Endothelial cell of umbilical vein (primary cell): ENCODE results near the gene LBX2. TPM values are rescaled to one million over a fixed set of nuclear protein-coding genes. Genes with fewer than 3 reads are reported as not detected.

Experiments used
- BruUV-seq: library from RNA; stranded (reverse); fragments of 400-500 nt; replicated peaks from 2 replicates; lab custom pipeline; 2021; lab: Mats Ljungman, UMichigan
- CTCF ChIA-PET: fragments of 300-600, 350-600 bp; sonication (Branson Sonifier 250); formaldehyde crosslinking; loops from one replicate; lab custom pipeline; 2021; ENCODE audit warnings: antibody characterized with exemption, inconsistent platforms; lab: Charles Lee
- POLR2A ChIA-PET: fragments of 300-600, 350-600 bp; sonication (Branson Sonifier 250); formaldehyde crosslinking; loops from one replicate; lab custom pipeline; 2021; ENCODE audit warnings: antibody characterized with exemption, inconsistent platforms; lab: Charles Lee
- DNase-seq: peaks from one replicate; pipeline ENCODE4 v3.0.0-alpha.2; 2011; ENCODE audit warnings: low read depth, low spot score
- FAIRE-seq: peaks from 2 replicates; lab custom pipeline; 2011; peaks lifted over from hg19 to GRCh38; lab: Jason Lieb, UNC
- H2AFZ ChIP-seq: 2 replicates; pipeline ENCODE4 v1.6.0; 2012; ENCODE audit warnings: low read depth, low read length, control low read depth, inconsistent platforms
- H3K27ac ChIP-seq: 2 replicates; pipeline ENCODE4 v1.5.1; 2011; ENCODE audit warnings: low read depth, mild to moderate bottlenecking, control low read depth, low read length, moderate library complexity; ENCODE audit not compliant: insufficient read depth
- H3K27me3 ChIP-seq, 2 experiments: 2 replicates each; pipeline versions ENCODE4 v1.6.0 to v1.6.1; 2011; ENCODE audit warnings: low read length in 2 of 2, mixed read lengths in 1 of 2; ENCODE audit not compliant: control insufficient read depth in 2 of 2, insufficient read depth in 2 of 2
- H3K36me3 ChIP-seq, 2 experiments: 2 replicates in 1 of 2; 3 replicates in 1 of 2; pipeline ENCODE4 v1.5.1; 2011; ENCODE audit warnings: low read length in 2 of 2, mild to moderate bottlenecking in 1 of 2, moderate library complexity in 1 of 2; ENCODE audit not compliant: control insufficient read depth in 2 of 2, insufficient read depth in 2 of 2; ENCODE audit errors: extremely low read depth in 1 of 2
- H3K4me1 ChIP-seq: 3 replicates; pipeline ENCODE4 v1.5.1; 2011; ENCODE audit warnings: mild to moderate bottlenecking, low read length; ENCODE audit not compliant: control insufficient read depth, insufficient read depth; ENCODE audit errors: extremely low read depth
- H3K4me2 ChIP-seq: 2 replicates; pipeline ENCODE4 v1.6.1; 2011; ENCODE audit warnings: low read length, control low read depth, mixed read lengths; ENCODE audit not compliant: insufficient read depth
- H3K4me3 ChIP-seq, 3 experiments: fragments of 200-600 bp in 1 of 3; sonication (generic), shearing (Covaris generic) in 1 of 3; replicated peaks in 1 of 3; 2 replicates each; pipeline ENCODE4 v1.5.1; 2011 to 2016; ENCODE audit warnings: control low read depth in 3 of 3, low read length in 3 of 3, mild to moderate bottlenecking in 2 of 3, inconsistent platforms in 1 of 3, low read depth in 1 of 3, moderate library complexity in 1 of 3; ENCODE audit not compliant: insufficient read depth in 1 of 3
- H3K79me2 ChIP-seq: 2 replicates; pipeline ENCODE4 v1.6.0; 2012; ENCODE audit warnings: low read length, inconsistent platforms; ENCODE audit not compliant: control insufficient read depth, insufficient read depth
- H3K9ac ChIP-seq: replicated peaks from 2 replicates; pipeline ENCODE3; 2011; ENCODE audit warnings: low read length, control low read depth; ENCODE audit not compliant: insufficient read depth; ENCODE audit errors: extremely low read depth
- H3K9me1 ChIP-seq: replicated peaks from 3 replicates; pipeline ENCODE4 v1.6.0; 2011; ENCODE audit warnings: mild to moderate bottlenecking, low read length; ENCODE audit not compliant: control insufficient read depth, insufficient read depth; ENCODE audit errors: extremely low read depth
- H3K9me3 ChIP-seq: replicated peaks from 2 replicates; pipeline ENCODE4 v1.5.1; 2012; ENCODE audit warnings: low read length, inconsistent platforms; ENCODE audit not compliant: control insufficient read depth, insufficient read depth
- H4K20me1 ChIP-seq: replicated peaks from 2 replicates; pipeline ENCODE3; 2011; ENCODE audit warnings: mild to moderate bottlenecking, low read length; ENCODE audit not compliant: control insufficient read depth, insufficient read depth; ENCODE audit errors: extremely low read depth
- CTCF ChIP-seq, 2 donors: IDR thresholded peaks; 1 replicate in 1 of 2; 2 replicates in 1 of 2; pipeline ENCODE4 v1.5.1; 2011; ENCODE audit warnings: low read length in 2 of 2, mild to moderate bottlenecking in 2 of 2, moderate library complexity in 2 of 2, control low read depth in 1 of 2, inconsistent platforms in 1 of 2, low read depth in 1 of 2; ENCODE audit not compliant: insufficient read depth in 1 of 2; ENCODE audit errors: extremely low read depth in 1 of 2
- EZH2 ChIP-seq: IDR thresholded peaks from 2 replicates; pipeline ENCODE4 v1.6.1; 2012; ENCODE audit warnings: borderline replicate concordance, low read depth, mild to moderate bottlenecking, moderate library complexity, low read length, inconsistent platforms; ENCODE audit not compliant: severe bottlenecking
- FOS ChIP-seq: IDR thresholded peaks from 2 replicates; pipeline ENCODE4 v1.6.1; 2011; ENCODE audit warnings: mild to moderate bottlenecking, low read length, moderate library complexity, borderline replicate concordance; ENCODE audit not compliant: insufficient read depth
- GATA2 ChIP-seq: IDR thresholded peaks from 2 replicates; pipeline ENCODE4 v1.7.0; 2011; ENCODE audit warnings: low read depth, mild to moderate bottlenecking, moderate library complexity, mixed read lengths, low read length; ENCODE audit not compliant: insufficient read length, insufficient read depth
- JUN ChIP-seq: IDR thresholded peaks from 2 replicates; pipeline ENCODE4 v1.6.1; 2011; ENCODE audit warnings: borderline replicate concordance, low read depth; ENCODE audit not compliant: insufficient read length, insufficient read depth
- MAX ChIP-seq: IDR thresholded peaks from 2 replicates; pipeline ENCODE4 v1.6.1; 2011; ENCODE audit not compliant: insufficient read depth, insufficient read length
- MYC ChIP-seq: IDR thresholded peaks from one replicate; pipeline ENCODE4 v1.6.1; 2011; ENCODE audit warnings: mild to moderate bottlenecking, low read depth, low read length
- POLR2A ChIP-seq: IDR thresholded peaks from 2 replicates; pipeline ENCODE4 v1.6.1; 2012; ENCODE audit warnings: low read depth, mild to moderate bottlenecking, control low read depth, low read length
- POLR2AphosphoS5 ChIP-seq: IDR thresholded peaks from 2 replicates; pipeline ENCODE4 v1.6.1; 2012; ENCODE audit warnings: low read depth, mild to moderate bottlenecking, control low read depth, low read length, moderate library complexity; ENCODE audit not compliant: insufficient read depth
- dilution Hi-C: fragments of 300-500 bp; cut with MboI; formaldehyde crosslinking; loops from one replicate; pipeline ENCODE4 v1.15.0; 2019; ENCODE audit warnings: low sequenced_read_pairs; ENCODE audit not compliant: extremely low pct_ligation_motif_present
- intact Hi-C: fragments of 100-400 bp; cut with micrococcal nuclease; formaldehyde crosslinking; loops from one replicate; pipeline ENCODE4 v1.10.0; 2022
- polyA plus RNA-seq, 4 experiments: library from polyadenylated mRNA; depleted of rRNA in 3 of 4; stranded (reverse) in 3 of 4; unstranded in 1 of 4; fragments of >200 nt; gene quantifications; 2 replicates each; pipeline versions ENCODE4 v1.2.1 to v1.2.3, GENCODE V29; 2011 to 2012; ENCODE audit warnings: missing spikeins in 1 of 4
- total RNA-seq: library from RNA; stranded (reverse); gene quantifications from 2 replicates; pipeline ENCODE4 v1.2.3, GENCODE V29; 2021

LBX2 gene
- total and polyA plus RNA-seq, 2 donors (not counting 3 experiments of a cell fraction or from before 2014, with no cell fraction given): 2.8 to 3.8 TPM

GRCh38 chr2:74530239-74531187 is 31.1 kb upstream of the LBX2 start:
- ChIA-PET CTCF (interaction anchor here (1.3 to 5.2 kb wide), 8 partner anchors 23 to 195 kb away, joined by 3 to 82 read pairs (median 6); partner anchors contain the start of genes CCDC142, LBX2, PCGF1 and TTC31), POLR2A (interaction anchor here (1.0 kb wide), 1 partner anchor 72 kb away, joined by 3 read pairs; the partner anchor contains the start of gene WBP1)
- peaks cover 20% of the 10 kb centered on the region for H3K4me1 ChIP-seq
- dilution Hi-C loops: no loop called here
- FAIRE-seq: peak; percentile 59
- H3K79me2 ChIP-seq: peaks cover 19% of the 10 kb centered on the region
- H3K4me2 ChIP-seq: peak overlapping the region; percentile 67
- DNase-seq: peak; percentile 34
- TF ChIP-seq MAX: no peak
- TF ChIP-seq CTCF (IDR thresholded peaks at IDR 0.05; ENCODE audit: extremely low read depth in 1 of 2, insufficient read depth in 1 of 2, low read depth in 1 of 2, low read length in 2 of 2): no peak
- no peak for TF ChIP-seq FOS
- no peak for TF ChIP-seq EZH2
- TF ChIP-seq POLR2AphosphoS5: no peak
- no peak for TF ChIP-seq MYC
- TF ChIP-seq GATA2: no peak
- no peak for TF ChIP-seq JUN
- TF ChIP-seq POLR2A: no peak
- no TSS peak for BruUV-seq
- H3K9me3 ChIP-seq: no peaks in the 10 kb centered on the region
- no peaks in the 10 kb centered on the region for H3K27me3 ChIP-seq
- peak overlapping the region; percentile 78 for H3K9ac ChIP-seq
- peak overlapping the region; percentile 37 for H2AFZ ChIP-seq
- peak overlapping the region; percentile 77 to 90 (median 81) for H3K4me3 ChIP-seq
- H3K27ac ChIP-seq: peak overlapping the region; percentile 25
- no peaks in the 10 kb centered on the region for H3K9me1 ChIP-seq
- intact Hi-C loops: loop anchor here (5.0 kb wide), 2 partner anchors 33 to 198 kb away; partner anchors contain the start of gene LBX2
- peaks cover 6 to 26% of the 10 kb centered on the region in 2 experiments for H3K36me3 ChIP-seq
- H4K20me1 ChIP-seq: no peaks in the 10 kb centered on the region
